OCI-LY7 (cell line): ENCODE results near the gene DNAI1.

Experiments used
- EZH2phosphoT487 ChIP-seq: fragments of 200-600 bp; sonication (generic); IDR thresholded peaks from 2 replicates; pipeline ENCODE4 v1.6.1; 2018; ENCODE audit warnings: low read depth, borderline replicate concordance, mild to moderate bottlenecking, mixed run types, antibody characterized with exemption, low read length, moderate library complexity, mixed read lengths
- TF ChIP-seq, protein P1 (sequence below): fragments of 200-600 bp; sonication (generic); conservative IDR thresholded peaks from 2 replicates; pipeline ENCODE4 v1.5.1; 2014; ENCODE audit warnings: mild to moderate bottlenecking, antibody characterized with exemption, low read length, moderate library complexity, mixed read lengths

DNA sequence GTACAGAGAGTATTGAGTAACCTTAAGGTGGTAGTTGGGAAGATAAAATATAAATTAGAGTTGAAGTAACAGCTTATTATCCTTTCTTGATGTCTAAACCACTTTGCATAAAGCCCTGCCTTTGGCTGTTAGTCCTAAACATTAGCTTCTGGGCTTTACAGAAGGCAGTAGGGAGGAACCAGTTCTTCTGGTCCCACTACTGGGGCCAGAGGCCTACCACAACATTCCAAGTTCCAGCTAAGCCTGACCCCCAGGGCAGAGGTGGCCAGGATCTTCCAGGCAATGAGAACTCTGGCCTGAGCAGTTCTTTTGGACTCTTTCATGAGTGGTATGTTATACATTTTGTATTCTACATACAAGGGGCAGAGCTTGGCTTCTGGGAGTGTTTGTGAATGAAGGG, 26.1 kb downstream of the DNAI1 start:
- TF ChIP-seq, protein P1, sequence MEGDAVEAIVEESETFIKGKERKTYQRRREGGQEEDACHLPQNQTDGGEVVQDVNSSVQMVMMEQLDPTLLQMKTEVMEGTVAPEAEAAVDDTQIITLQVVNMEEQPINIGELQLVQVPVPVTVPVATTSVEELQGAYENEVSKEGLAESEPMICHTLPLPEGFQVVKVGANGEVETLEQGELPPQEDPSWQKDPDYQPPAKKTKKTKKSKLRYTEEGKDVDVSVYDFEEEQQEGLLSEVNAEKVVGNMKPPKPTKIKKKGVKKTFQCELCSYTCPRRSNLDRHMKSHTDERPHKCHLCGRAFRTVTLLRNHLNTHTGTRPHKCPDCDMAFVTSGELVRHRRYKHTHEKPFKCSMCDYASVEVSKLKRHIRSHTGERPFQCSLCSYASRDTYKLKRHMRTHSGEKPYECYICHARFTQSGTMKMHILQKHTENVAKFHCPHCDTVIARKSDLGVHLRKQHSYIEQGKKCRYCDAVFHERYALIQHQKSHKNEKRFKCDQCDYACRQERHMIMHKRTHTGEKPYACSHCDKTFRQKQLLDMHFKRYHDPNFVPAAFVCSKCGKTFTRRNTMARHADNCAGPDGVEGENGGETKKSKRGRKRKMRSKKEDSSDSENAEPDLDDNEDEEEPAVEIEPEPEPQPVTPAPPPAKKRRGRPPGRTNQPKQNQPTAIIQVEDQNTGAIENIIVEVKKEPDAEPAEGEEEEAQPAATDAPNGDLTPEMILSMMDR: no peak
- TF ChIP-seq EZH2phosphoT487: no peak
